HCT116 (cell line): Measurements from ENCODE around the gene COQ2. TPM values are rescaled to one million over a fixed set of nuclear protein-coding genes. Genes with fewer than 3 reads are reported as not detected.

ENCODE experiments used
- ATAC-seq: fragments of 200-7000 bp; cut with Tn5 transposase; 2 replicates; pipeline ENCODE4 v1.9.1; 2020; ENCODE audit warnings: mild to moderate bottlenecking, moderate library complexity
- BruUV-seq: library from RNA; stranded (reverse); fragments of 400-500 nt; replicated peaks from 2 replicates; lab custom pipeline; 2021; lab: Mats Ljungman, UMichigan
- CTCF ChIA-PET: fragments of 300-600 bp; sonication (Branson Sonifier 250); formaldehyde crosslinking; loops from one replicate; lab custom pipeline; 2021; ENCODE audit warnings: antibody characterized with exemption; lab: Charles Lee
- POLR2A ChIA-PET: fragments of 300-600, 350-600 bp; sonication (Branson Sonifier 250); formaldehyde crosslinking; loops from one replicate; lab custom pipeline; 2021; ENCODE audit warnings: antibody characterized with exemption; lab: Charles Lee
- RAD21 ChIA-PET, 2 experiments: fragments of 300-600 bp; sonication (Branson Sonifier 250); formaldehyde crosslinking; loops; one replicate each; lab custom pipeline; 2023; ENCODE audit warnings: low total read pairs in 2 of 2; ENCODE audit not compliant: uncharacterized antibody in 2 of 2, unreplicated experiment in 2 of 2, low non-redundant PET in 1 of 2; lab: Charles Lee
- DNase-seq: peaks from one replicate; pipeline ENCODE4 v3.0.0-alpha.2; 2010; ENCODE audit warnings: low read depth, low spot score
- H2AFZ ChIP-seq: fragments of 200-600 bp; shearing (Covaris generic), sonication (generic); 2 replicates; pipeline ENCODE4 v1.6.1; 2017; ENCODE audit warnings: low read depth, mixed run types, mixed read lengths, antibody characterized with exemption, low read length; ENCODE audit not compliant: poor library complexity, severe bottlenecking
- H3K27ac ChIP-seq: 2 replicates; pipeline ENCODE4 v1.5.1; 2012; ENCODE audit warnings: low read depth, low read length
- H3K27me3 ChIP-seq: fragments of 200-600 bp; sonication (generic); 2 replicates; pipeline ENCODE4 v1.6.1; 2016; ENCODE audit warnings: mixed run types, low read length, mixed read lengths; ENCODE audit not compliant: insufficient read depth
- H3K36me3 ChIP-seq, 2 experiments: fragments of 200-500 bp in 1 of 2; fragments of 200-600 bp in 1 of 2; sonication (Bioruptor generic) in 1 of 2; sonication (generic) in 1 of 2; 2 replicates each; pipeline versions ENCODE4 v1.5.1 to v1.6.1; 2014 to 2016; ENCODE audit warnings: low read length in 2 of 2, inconsistent platforms in 1 of 2, mixed read lengths in 1 of 2, mixed run types in 1 of 2; ENCODE audit not compliant: insufficient read depth in 2 of 2, control insufficient read depth in 1 of 2
- H3K4me1 ChIP-seq, 2 experiments: fragments of 200-600 bp in 1 of 2; sonication (generic) in 1 of 2; 2 replicates each; pipeline versions ENCODE4 v1.5.1 to v1.6.1; 2012 to 2017; ENCODE audit warnings: low read length in 2 of 2, inconsistent platforms in 1 of 2, mild to moderate bottlenecking in 1 of 2, mixed read lengths in 1 of 2, mixed run types in 1 of 2, moderate library complexity in 1 of 2; ENCODE audit not compliant: insufficient read depth in 2 of 2, control insufficient read depth in 1 of 2
- H3K4me2 ChIP-seq: fragments of 200-600 bp; sonication (generic); 2 replicates; pipeline ENCODE4 v1.6.1; 2017; ENCODE audit warnings: mixed run types, low read length, mixed read lengths
- H3K4me3 ChIP-seq, 2 experiments: fragments of 200-600 bp in 1 of 2; sonication (generic) in 1 of 2; replicated peaks in 1 of 2; 2 replicates each; pipeline ENCODE4 v1.5.1; 2011 to 2016; ENCODE audit warnings: low read length in 2 of 2, control low read depth in 1 of 2, low read depth in 1 of 2, mild to moderate bottlenecking in 1 of 2, mixed read lengths in 1 of 2, mixed run types in 1 of 2
- H3K79me2 ChIP-seq: fragments of 200-600 bp; sonication (generic); 2 replicates; pipeline ENCODE4 v1.6.1; 2017; ENCODE audit warnings: mild to moderate bottlenecking, mixed run types, low read length, moderate library complexity, mixed read lengths; ENCODE audit not compliant: insufficient read depth
- H3K9ac ChIP-seq: fragments of 200-600 bp; sonication (generic); 2 replicates; pipeline ENCODE4 v1.6.1; 2016; ENCODE audit warnings: low read length, mixed read lengths
- H3K9me2 ChIP-seq: fragments of 200-600 bp; sonication (generic), shearing (Covaris generic); 2 replicates; pipeline ENCODE4 v1.6.1; 2017; ENCODE audit warnings: mixed run types, mild to moderate bottlenecking, moderate library complexity; ENCODE audit not compliant: insufficient read depth
- H3K9me3 ChIP-seq, 2 experiments: fragments of 200-500 bp in 1 of 2; fragments of 200-600 bp in 1 of 2; sonication (Bioruptor generic) in 1 of 2; sonication (generic) in 1 of 2; 2 replicates each; pipeline ENCODE4 v1.6.1; 2014 to 2017; ENCODE audit warnings: low read length in 2 of 2, mixed read lengths in 2 of 2, inconsistent platforms in 1 of 2, low read depth in 1 of 2, mild to moderate bottlenecking in 1 of 2, mixed run types in 1 of 2, moderate library complexity in 1 of 2; ENCODE audit not compliant: control insufficient read depth in 1 of 2, insufficient read depth in 1 of 2
- H4K20me1 ChIP-seq: fragments of 200-600 bp; sonication (generic), shearing (Covaris generic); 2 replicates; pipeline ENCODE4 v1.6.1; 2017; ENCODE audit warnings: mixed run types, mild to moderate bottlenecking, moderate library complexity; ENCODE audit not compliant: insufficient read depth
- CBX3 ChIP-seq: IDR thresholded peaks from 2 replicates; pipeline ENCODE4 v1.6.1; 2012; ENCODE audit warnings: low read depth
- CEBPB ChIP-seq: IDR thresholded peaks from 2 replicates; pipeline ENCODE4 v1.6.1; 2012; ENCODE audit warnings: low read depth
- CTCF ChIP-seq, 3 experiments: fragments of 200-600 bp in 1 of 3; sonication (generic) in 1 of 3; IDR thresholded peaks in 2 of 3; conservative IDR thresholded peaks in 1 of 3; 2 replicates each; pipeline ENCODE4 v1.5.1; 2012 to 2017; ENCODE audit warnings: low read depth in 2 of 3, low read length in 2 of 3, antibody characterized with exemption in 1 of 3, borderline replicate concordance in 1 of 3, control low read depth in 1 of 3, mild to moderate bottlenecking in 1 of 3, mixed read lengths in 1 of 3, mixed run types in 1 of 3, moderate library complexity in 1 of 3; ENCODE audit not compliant: insufficient read depth in 1 of 3
- ELF1 ChIP-seq: IDR thresholded peaks from 2 replicates; pipeline ENCODE4 v1.6.1; 2012; ENCODE audit warnings: low read depth, borderline replicate concordance
- FOSL1 ChIP-seq: IDR thresholded peaks from 2 replicates; pipeline ENCODE4 v1.6.1; 2012; ENCODE audit warnings: low read depth
- JUND ChIP-seq: IDR thresholded peaks from 2 replicates; pipeline ENCODE4 v1.6.1; 2012
- RAD21 ChIP-seq: IDR thresholded peaks from 2 replicates; pipeline ENCODE4 v1.6.1; 2012; ENCODE audit warnings: low read depth, mild to moderate bottlenecking
- SP1 ChIP-seq: IDR thresholded peaks from 2 replicates; pipeline ENCODE4 v1.6.1; 2012; ENCODE audit warnings: low read depth
- ZFX ChIP-seq: fragments of 450-650 bp; IDR thresholded peaks from 2 replicates; pipeline ENCODE4 v1.6.1; 2017
- intact Hi-C: fragments of 100-400 bp; cut with micrococcal nuclease; formaldehyde crosslinking; loops from 2 replicates; pipeline ENCODE4 v1.10.0; 2022
- total RNA-seq: library from RNA; stranded (reverse); gene quantifications from one replicate; pipeline ENCODE4 v1.2.1, GENCODE V29; 2021; ENCODE audit not compliant: unreplicated experiment

COQ2 gene
- total RNA-seq, 1 experiment from 2014 or later: 20.6 TPM

- no TSS peak for BruUV-seq
- Histone ChIP-seq H2AFZ (no peak overlapping the region), H3K36me3 (no peaks in the 10 kb centered on the region), H3K27ac (peak overlapping the region; percentile 96; the same call in 1 of the 2 replicates), H3K9me2 (no peaks in the 10 kb centered on the region), H3K9me3 (no peaks in the 10 kb centered on the region), H4K20me1 (no peaks in the 10 kb centered on the region), H3K9ac (peak overlapping the region; percentile 52), H3K79me2 (no peaks in the 10 kb centered on the region), H3K4me3 (peak overlapping the region in 1 of 2 experiments; percentile 25; a peak in 2 of 4 replicates), H3K4me1 (peaks cover 39 to 89% of the 10 kb centered on the region in 2 experiments), H3K4me2 (peak overlapping the region; percentile 70), H3K27me3 (no peaks in the 10 kb centered on the region)
- ATAC-seq: no peak
- intact Hi-C loops: loop anchor here (5.0 kb wide), 2 partner anchors 243 to 353 kb away; partner anchors contain the start of genes LIN54 and THAP9
- TF ChIP-seq SP1 (peak; percentile 81), JUND (peak; percentile 73), FOSL1 (peak; percentile 63), CEBPB (peak; percentile 88), RAD21 (no peak)
- POLR2A ChIA-PET: no interaction called here
- CTCF ChIA-PET: no interaction called here
- DNase-seq: peak; percentile 70
- RAD21 ChIA-PET: no interaction called here
Observed at GRCh38 chr4:83255584-83255983, 29.0 kb downstream of the COQ2 start.

GRCh38 chr4:83252782-83253405, 31.7 kb downstream of the COQ2 start:
- Histone ChIP-seq H3K27me3 (no peaks in the 10 kb centered on the region), H4K20me1 (no peaks in the 10 kb centered on the region), H3K9ac (no peak overlapping the region), H3K36me3 (no peaks in the 10 kb centered on the region), H3K9me2 (no peaks in the 10 kb centered on the region), H3K27ac (no peak overlapping the region), H3K4me3 (no peak overlapping the region), H3K79me2 (no peaks in the 10 kb centered on the region), H3K4me2 (no peak overlapping the region; the same call in 1 of the 2 replicates), H3K4me1 (peaks cover 41 to 78% of the 10 kb centered on the region in 2 experiments), H3K9me3 (no peaks in the 10 kb centered on the region), H2AFZ (no peak overlapping the region)
- POLR2A ChIA-PET: interaction anchor here (1.3 kb wide), 1 partner anchor 218 kb away, joined by 4 read pairs; the partner anchor contains the start of gene COPS4
- RAD21 ChIA-PET: interaction anchor here in 1 of 2 experiments (0.6 kb wide), 1 partner anchor 242 kb away, joined by 5 read pairs; the partner anchor contains the start of gene LIN54
- intact Hi-C loops: loop anchor here (1.0 kb wide), 1 partner anchor 179 kb away; no protein-coding TSS in a partner anchor
- peak; percentile 54 for DNase-seq
- CTCF ChIA-PET: interaction anchor here (0.7 to 2.0 kb wide), 9 partner anchors 9 to 401 kb away, joined by 3 to 9 read pairs (median 3); partner anchors contain the start of genes COPS4 and LIN54
- BruUV-seq: no TSS peak
- ATAC-seq: peak; percentile 53
- TF ChIP-seq CTCF (IDR thresholded peaks at IDR 0.05 in 2 of 3, conservative IDR thresholded peaks at IDR 0.05 in 1 of 3; ENCODE audit: borderline replicate concordance in 1 of 3, insufficient read depth in 1 of 3, low read depth in 2 of 3, low read length in 2 of 3) (peak; percentile 70 to 87 (median 83); a peak in 5 of 6 replicates), SP1 (no peak), RAD21 (peak; percentile 78), ZFX (no peak), CBX3 (peak; percentile 36; the same call in 1 of the 2 replicates), ELF1 (peak; percentile 42; the same call in 1 of the 2 replicates)
